NCI-H2029 (cell line): Measurements from ENCODE around the gene WWOX.
"Not testable (repeated sequence)": the region's sequence is repeated elsewhere in the genome, so short reads cannot be mapped to it uniquely, and the experiment has no call there.

Source experiments
- DNase-seq: peaks from one replicate; lab custom pipeline; 2025; lab: John Stamatoyannopoulos, UW

The WWOX gene

GRCh38 chr16:79213214-79213613, 1113.8 kb downstream of the WWOX start:
- DNase-seq: no peak

GRCh38 chr16:79215289-79215688, 1115.8 kb downstream of the WWOX start:
- no peak for DNase-seq

GRCh38 chr16:79217375-79218011, 1118.0 kb downstream of the WWOX start:
- DNase-seq: no peak

GRCh38 chr16:79218351-79218750, 1118.9 kb downstream of the WWOX start:
- DNase-seq: no peak

GRCh38 chr16:79225994-79226393, 1126.5 kb downstream of the WWOX start:
- not testable (repeated sequence) for DNase-seq

GRCh38 chr16:79229361-79229760, 1129.9 kb downstream of the WWOX start:
- no peak for DNase-seq

GRCh38 chr16:79245700-79246099, 1146.2 kb downstream of the WWOX start:
- not testable (repeated sequence) for DNase-seq

- no peak for DNase-seq
These were observed 1147.9 kb downstream of the WWOX start for GRCh38 chr16:79247386-79247785.

GRCh38 chr16:79248351-79248750, 1148.9 kb downstream of the WWOX start:
- DNase-seq: no peak

GRCh38 chr16:79250502-79251098, 1151.1 kb downstream of the WWOX start:
- DNase-seq: no peak

GRCh38 chr16:79253100-79253631, 1153.7 kb downstream of the WWOX start:
- no peak for DNase-seq

GRCh38 chr16:79257953-79258490, 1158.6 kb downstream of the WWOX start:
- DNase-seq: no peak

- not testable (repeated sequence) for DNase-seq
These were observed 1161.4 kb downstream of the WWOX start for GRCh38 chr16:79260890-79261289.

GRCh38 chr16:79261481-79261940, 1162.1 kb downstream of the WWOX start:
- no peak for DNase-seq

- no peak for DNase-seq
These were observed 1162.6 kb downstream of the WWOX start for GRCh38 chr16:79261944-79262552.
